ENCODE results near the gene REEP2.
"Not testable (repeated sequence)": the region's sequence is repeated elsewhere in the genome, so short reads cannot be mapped to it uniquely, and the experiment has no call there.

REEP2 gene

GRCh38 chr5:138466125-138466899, 27.5 kb downstream of the REEP2 start:
- no peak for DNase-seq

- no peak for DNase-seq
Observed at GRCh38 chr5:138466900-138467710, 28.2 kb downstream of the REEP2 start.

GRCh38 chr5:138467711-138468132, 28.9 kb downstream of the REEP2 start:
- DNase-seq, result no peak

- peak; percentile 58 for DNase-seq
Observed at GRCh38 chr5:138468133-138468965, 29.5 kb downstream of the REEP2 start.

GRCh38 chr5:138468966-138469539, 30.2 kb downstream of the REEP2 start:
- DNase-seq, result peak; percentile 58

GRCh38 chr5:138469540-138470321, 30.9 kb downstream of the REEP2 start:
- DNase-seq, result peak; percentile 93

- no peak for DNase-seq
Observed at GRCh38 chr5:138470322-138471051, 31.6 kb downstream of the REEP2 start.

GRCh38 chr5:138471052-138471361, 32.1 kb downstream of the REEP2 start:
- DNase-seq, result no peak

- DNase-seq, result no peak
Observed at GRCh38 chr5:138472353-138472752, 33.5 kb downstream of the REEP2 start.

- not testable (repeated sequence) for DNase-seq
Observed at GRCh38 chr5:138473151-138473550, 34.3 kb downstream of the REEP2 start.

- DNase-seq, result no peak
Observed at GRCh38 chr5:138476918-138477317, 38.1 kb downstream of the REEP2 start.

- DNase-seq, result no peak
Observed at GRCh38 chr5:138482638-138483037, 43.8 kb downstream of the REEP2 start.

GRCh38 chr5:138488481-138488945, 49.7 kb downstream of the REEP2 start:
- DNase-seq, result peak; percentile 25

- no peak for DNase-seq
Observed at GRCh38 chr5:138489683-138490061, 50.8 kb downstream of the REEP2 start.

GRCh38 chr5:138490648-138491283, 51.9 kb downstream of the REEP2 start:
- no peak for DNase-seq

- no peak for DNase-seq
Observed at GRCh38 chr5:138491284-138491648, 52.4 kb downstream of the REEP2 start.

- peak; percentile 82 for DNase-seq
Observed at GRCh38 chr5:138491669-138492559, 53.1 kb downstream of the REEP2 start.

- DNase-seq, result no peak
Observed at GRCh38 chr5:138492560-138493045, 53.7 kb downstream of the REEP2 start.

- no peak for DNase-seq
Observed at GRCh38 chr5:138495351-138495750, 56.5 kb downstream of the REEP2 start.
